Embryonic facial prominence (tissue), 1 donor: ENCODE data around the gene UCKL1.

ENCODE experiments used
- DNase-seq: peaks from one replicate; pipeline ENCODE4 v3.0.0-alpha.2; 2016; ENCODE audit errors: extremely low spot score

UCKL1 gene

DNA sequence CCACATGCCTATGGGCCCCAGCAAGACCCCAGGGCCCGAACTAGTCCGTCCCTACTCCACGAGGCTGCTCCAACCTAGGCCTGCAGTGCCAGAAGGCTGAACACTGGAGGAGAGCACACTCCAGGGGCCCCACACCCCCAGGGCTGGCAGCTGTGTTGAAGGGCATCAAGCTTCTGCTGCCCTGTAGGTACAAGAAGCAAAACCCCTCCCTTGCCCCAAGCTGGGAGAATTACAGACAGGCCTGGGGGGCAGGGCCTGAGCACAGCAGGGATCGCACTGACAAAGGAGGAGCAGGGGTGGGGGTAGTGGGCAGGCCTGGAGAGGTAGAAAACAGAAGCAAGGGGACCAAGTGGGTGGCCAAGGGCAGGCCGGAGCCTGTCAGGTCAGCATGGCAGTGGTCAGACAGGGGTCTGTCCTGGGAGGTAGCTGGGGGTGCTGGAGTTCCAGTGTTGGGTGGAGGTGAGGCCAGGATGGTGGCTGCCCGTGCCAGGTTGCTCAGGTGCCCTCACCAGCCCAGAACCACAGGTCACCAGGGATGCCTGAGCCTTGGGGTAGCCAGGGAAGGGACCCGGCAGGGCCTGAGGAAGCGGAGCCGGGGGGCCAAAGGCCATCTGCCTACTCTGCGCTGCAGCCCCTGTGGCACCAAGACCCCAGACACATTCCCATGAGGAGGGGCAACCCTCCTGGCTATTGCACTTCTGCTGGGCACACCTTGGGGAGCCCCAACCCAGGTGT lies 2.9 kb upstream of the UCKL1 start:
- no peak for DNase-seq

DNA sequence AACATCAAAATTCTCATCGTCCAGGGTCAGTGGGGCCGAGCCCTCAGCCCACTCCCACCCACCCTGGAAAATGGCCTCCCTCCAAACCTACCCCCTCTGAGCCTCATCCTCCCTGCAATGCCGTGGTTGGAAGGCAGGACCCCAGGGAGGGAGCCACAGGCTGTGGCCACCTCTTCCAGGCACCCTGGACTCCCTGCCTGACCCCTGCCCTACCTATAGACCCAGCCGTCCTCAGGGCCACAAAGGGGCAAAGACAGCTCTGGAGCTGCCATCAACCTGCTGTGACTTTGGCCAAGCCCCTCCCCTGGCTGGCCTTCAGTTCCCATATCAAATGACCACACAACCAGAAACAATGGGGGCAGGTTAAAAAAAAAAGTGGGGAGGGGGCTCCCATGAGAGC lies 2.3 kb upstream of the UCKL1 start:
- no peak for DNase-seq

DNA sequence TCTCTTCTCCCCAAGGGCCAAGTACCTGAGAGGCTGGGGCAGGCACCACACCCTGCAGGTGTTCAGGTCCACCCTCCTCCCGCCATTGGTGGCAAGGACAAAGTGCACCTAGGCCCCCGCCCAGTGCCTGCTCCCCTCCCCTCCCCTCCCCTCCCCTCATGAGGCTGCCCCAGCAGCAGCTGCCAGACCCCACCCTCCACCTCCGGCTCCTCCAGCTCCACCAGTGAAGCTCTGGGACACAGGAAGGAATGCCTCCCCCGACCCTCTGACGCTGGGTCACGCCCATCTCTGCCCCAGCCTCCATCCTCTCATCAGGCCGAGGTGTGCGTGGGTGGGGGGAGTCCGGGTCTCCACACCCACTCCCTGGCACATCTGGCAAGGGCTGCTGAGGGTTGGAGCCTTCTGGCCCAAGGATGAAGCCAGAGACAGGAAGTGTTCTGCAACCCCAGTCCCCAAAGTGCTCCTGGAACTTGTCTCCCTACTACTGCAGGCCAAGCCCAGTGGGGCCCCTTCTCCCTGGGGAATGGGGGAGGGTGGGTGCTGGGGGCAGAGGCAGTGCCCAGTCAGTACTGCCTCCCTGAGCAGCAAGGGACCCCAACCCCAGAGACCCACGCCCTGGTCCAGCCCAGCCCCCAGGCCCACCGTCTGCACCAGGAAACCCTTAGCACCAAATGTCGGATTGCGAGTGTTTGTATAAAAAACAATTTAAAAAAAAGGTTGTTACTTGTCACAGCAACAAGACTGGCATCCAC lies 1.6 kb upstream of the UCKL1 start:
- no peak for DNase-seq

DNA sequence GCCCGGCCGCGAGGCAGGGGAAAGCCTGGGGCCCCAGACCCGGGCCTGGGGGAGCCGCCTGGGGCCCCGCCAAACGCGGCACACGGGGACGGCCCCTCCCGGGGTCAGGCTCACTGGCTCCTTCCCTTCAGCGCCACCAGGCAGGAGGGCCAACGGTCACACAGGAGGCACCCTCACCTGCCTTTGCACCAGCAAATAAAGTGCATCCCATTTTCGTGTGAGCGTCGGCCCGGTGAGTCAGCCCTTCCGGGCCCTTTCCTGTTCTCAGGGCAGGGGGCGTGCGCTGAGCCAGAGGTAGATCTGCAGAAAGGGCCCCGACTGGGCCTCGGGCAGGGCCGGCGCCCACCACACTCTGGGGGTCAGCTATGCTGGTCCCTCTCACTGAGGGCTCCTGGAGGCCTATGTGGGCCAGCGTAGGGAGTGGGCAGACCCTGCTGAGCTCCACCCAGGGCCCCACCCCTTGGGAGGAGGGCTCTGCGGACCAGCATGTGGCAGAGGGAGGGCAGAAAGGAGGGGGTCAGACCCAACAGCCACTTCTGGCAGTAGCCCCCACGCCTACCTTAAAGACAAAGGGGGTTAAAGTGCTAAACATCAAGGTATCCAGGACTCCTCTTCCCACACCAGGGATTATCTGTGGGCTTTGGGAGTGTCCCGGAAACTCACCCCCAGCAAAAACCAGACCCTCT lies 931 bp upstream of the UCKL1 start:
- DNase-seq: no peak

DNA sequence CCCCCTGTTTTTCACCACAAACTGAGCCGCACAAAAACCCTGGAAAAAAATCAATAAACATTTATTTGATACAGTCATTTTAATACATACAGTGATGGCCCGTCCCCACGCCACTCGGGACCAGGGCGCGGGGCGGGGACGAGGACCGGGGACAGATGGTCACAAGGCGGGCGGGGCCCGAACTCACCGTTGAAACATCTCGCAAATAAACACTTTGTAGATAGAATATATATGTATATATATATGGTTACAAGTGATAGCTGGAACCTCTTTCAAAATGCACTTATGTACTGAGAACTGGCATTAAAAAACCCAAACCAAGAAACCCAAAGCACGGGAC lies 418 bp upstream of the UCKL1 start:
- DNase-seq: no peak

DNA sequence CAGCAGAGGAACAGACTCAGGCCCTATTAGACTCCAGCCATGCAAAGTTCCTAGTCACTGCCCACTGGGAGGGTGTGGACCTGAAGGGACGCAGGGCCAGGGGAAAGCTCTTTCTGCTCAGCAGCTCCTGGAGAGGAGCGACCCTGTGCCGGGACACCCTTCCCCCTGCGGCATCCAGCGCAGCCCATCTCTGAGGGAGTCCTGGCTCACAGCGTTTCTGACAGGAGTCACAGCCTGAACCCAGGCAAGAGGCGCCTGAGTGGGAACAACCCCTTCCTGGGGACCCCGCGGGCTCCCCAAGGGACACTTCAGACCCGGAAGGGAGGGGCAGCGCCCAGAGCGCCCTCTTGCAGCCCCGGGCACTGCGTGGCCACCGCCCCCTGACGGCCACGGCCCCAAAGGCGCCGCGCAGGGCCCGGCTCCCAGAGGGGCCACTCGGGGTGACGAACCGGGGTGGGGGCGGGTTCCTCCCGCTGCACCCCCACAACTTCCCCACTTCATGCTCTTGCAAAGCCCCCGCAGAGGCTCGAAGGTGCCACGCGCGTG lies 862 bp downstream of the UCKL1 start:
- DNase-seq: no peak

DNA sequence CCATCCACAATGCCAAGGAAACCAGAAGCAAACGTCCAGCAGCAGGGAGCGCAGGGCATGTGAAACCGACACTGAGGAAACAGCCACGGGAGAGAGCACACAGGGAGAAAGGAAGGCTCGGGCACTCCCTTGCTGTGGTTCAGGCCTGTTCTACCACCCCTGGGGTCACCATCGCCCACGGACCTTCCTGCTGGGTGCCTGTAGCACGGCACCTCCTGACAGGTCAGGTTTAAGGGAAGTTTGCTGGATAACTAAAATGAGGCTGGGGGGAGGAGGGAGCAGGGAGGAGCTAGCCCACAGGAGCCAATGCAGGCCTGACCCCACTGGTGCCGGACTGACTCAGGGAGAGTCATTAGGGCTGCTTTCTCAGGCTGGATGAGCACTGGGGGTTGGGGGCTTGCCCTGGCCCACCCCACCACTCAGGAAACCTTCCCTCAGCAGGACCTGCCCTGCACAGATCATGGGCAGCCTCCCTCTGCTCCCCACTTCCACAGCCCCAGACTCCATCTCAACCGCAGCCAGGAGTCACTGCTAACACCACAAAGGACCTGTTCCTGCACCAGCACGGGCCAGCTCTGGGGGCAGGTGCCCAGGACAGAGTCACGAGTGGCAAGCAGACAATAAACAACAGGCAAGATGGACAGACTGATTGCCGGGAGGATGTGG lies 2.3 kb downstream of the UCKL1 start:
- DNase-seq: no peak

DNA sequence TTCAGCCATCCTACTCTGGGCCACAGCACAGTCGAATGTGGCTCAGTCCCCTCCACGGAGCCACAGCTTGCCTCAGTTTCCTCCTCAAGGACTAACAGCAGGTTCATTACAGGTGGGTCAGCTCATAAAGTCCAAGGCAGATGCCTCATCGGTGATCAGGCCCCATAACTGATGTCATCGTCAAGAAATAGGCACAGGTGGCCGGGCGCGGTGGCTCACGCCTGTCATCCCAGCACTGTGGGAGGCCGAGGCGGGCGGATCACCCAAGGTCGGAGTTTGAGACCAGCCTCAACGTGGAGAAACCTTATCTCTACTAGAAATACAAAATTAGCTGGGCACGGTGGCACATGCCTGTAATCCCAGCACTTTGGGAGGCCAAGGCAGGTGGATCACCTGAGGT lies 3.4 kb downstream of the UCKL1 start:
- DNase-seq: no peak

DNA sequence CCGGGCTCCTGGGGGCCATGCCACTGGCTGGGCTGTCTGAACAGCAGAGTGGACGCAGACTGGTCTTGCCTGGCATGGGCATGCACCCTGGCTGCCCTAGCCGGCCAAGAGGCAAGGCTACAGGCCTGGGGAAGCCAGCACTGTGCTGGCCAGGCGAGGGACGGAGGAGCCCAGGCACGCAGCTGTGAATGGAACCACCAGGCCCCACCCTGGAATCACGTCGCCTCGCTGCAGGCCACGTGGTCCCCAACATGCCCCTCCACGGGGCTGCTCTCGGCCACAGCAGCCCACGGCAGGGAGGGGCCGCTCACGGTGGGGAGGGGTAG lies 4.0 kb downstream of the UCKL1 start:
- no peak for DNase-seq

DNA sequence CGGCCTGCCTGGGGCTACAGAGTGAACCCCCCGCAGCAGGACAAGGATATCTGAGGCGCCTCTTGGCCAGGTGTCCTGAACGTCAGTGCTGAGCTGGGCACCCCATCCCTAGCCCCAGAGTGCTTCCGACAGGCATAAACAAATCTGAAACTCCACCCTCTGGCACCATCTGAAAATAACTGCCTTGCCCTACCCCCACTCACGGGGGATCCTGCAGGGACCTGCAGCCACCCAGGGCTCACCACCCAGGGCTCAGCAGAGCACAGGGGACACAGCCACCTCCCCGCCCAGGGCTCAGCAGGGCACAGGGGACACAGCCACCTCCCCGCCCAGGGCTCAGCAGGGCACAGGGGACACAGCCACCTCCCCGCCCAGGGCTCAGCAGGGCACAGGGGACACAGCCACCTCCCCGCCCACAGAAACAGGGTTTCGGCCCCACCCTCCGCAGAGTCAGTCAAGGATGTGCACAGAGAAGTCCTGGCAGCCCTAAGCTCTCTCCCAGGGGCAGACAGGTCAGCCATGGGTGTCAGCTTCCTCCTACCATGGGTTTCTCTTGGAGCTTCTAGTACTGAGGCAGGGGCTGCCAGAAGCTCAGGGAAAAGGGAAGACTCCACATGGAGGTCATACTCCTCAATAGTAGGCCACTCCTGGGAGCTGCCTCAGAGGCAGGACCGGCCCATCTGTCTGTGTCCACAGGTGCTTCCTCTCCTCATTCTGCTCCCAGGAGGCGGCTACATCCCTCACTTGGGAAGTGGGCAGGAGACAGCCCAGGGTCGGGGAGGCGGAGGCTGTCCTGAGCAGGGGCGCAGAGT lies 4.6 kb downstream of the UCKL1 start:
- no peak for DNase-seq

DNA sequence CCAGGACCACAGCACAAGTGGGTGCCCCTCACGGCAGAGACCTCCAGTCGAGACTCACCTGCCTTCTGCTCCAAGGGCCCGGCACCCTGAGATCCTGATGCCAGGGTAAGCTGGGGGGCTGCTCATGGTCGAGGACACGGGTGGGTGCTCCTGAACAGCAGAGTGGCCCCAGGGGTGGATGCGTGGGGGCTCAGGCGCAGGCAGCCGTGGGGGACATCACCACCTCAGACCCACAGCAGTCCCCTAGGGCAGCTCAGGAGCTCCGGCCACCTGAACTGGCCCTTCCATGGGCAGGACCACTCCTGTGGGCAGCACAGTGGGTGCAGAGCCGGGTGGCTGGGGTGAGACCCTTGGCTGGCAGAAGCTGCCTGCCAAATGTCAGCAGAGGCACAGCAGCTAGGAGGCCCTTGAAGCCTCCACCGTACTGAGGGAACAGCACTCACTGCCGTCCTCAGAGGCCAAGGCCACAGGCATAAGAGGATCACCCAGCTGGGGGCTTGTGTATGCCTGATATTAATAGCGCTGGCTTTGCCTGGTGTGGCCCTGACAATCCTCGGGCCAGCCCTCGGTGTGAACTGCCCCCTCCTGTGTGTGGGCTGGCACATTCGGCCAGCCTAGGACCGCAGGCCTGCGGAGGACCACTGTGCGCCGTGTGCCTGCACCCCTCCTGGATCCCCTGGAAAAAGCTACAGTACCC lies 5.4 kb downstream of the UCKL1 start:
- DNase-seq: no peak

DNA sequence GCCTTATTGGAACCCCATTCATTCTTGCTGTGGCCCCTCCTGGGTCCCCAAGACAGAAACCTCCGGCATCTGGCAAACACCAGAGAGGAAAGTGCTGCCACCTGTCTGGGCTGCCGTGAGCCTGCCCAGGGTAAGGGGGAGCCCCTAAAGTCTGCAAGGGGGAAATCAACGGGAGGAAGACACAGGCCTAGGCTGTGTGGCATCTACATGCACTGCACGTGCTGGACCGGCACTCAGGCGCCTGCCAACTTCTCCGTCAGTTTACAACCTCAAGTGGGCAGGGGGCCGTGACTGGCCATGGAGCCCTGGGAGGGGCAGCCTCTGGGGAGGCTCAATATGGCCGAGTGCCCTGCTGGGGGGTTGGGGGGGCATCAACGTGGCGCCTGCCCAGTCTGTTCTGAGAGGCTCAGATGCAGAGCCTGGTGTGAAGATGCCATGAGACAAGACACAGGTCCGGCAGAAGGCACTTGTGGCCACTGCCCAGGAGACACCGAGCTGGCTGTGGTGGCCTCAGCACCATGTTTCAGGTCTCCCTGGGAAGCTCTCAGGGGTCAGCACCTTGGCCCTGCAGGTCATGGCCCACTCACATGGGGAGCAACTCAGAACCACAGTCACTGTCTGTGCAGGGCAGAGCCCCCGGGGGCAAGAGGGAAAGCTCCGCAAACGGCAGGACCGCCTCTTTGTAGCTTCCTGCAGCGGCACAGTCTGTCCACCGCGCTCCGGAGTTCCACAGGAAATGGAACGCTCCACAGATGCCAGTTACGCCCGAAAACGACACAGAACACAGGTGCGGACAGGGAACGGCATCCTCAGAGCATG lies 8.4 kb downstream of the UCKL1 start:
- no peak for DNase-seq

DNA sequence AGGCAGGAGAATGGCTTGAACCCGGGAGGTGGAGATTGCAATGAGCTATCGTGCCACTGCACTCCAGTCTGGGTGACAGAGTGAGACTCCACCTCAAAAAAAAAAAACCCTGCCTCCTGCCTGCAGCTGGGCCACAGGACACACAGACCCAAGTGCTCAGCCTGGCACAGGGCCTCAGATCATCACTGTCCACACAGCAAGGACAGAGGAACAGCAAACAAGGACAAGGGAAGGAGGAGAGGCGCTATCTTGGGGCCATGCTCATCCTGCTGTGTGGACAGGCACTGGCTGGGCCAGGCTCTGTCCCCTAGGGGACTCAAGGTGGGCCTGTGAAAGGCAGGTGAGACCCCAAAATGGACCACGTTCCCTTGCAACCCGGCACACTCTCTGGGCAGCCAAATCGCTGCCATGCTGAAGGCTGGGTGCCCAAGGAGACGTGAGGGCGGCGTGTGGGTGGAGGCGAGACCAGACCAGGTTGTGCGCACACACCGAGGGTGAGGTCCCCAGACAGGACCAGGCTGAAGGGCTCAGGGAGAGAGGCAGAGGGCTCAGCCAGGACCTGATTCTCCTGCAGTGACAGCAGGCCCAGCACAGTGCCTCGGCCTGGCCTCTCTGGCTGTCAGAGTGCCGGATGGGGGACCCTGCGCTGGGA lies 9.1 kb downstream of the UCKL1 start:
- DNase-seq: no peak

DNA sequence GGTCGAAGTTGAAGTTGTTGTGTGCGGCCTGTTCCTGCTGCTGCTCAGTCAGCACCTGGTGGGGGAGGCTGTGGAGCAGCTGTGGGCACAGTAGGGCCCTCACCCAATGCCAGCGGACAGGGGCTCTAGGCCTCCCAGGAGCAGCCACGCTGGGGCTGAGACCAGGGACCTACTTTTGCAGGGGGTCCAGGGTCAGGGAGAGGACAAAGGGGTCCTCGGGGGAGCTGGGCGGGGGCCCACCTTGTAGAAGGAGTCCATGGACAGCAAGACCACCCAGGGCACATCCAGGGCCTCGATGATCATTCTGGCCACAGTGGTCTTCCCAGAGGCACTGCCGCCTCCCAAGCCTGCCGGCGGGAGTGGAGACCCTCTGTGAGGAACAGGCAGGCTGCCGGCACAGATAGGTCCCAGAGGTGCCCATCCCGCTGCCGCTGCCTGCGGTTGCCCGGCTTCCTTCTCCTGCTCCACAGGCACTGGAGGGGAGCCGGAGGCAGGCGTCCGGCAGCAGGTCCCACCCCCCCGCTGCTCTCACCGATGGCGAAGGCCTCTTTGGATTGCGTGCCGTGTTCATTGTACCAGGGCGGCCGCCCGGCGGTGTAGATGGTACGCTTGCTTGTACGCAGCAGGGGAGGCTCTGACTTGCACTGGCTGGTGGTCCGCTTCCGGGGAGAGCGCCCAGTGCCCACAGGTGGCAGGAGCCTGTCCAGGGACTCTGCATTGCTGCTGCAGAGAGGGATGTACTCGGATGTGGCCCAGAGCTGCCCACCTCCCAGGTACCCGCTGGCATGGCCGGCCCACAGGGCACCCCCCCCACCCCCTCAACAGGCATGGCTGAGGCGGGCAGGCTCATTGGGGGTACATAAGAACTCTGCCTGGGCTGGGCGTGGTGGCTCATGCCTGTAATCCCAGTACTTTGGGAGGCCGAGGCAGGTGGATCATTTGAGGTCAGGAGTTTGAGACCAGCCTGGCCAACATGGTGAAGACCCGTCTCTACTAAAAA lies 10.0 kb downstream of the UCKL1 start:
- DNase-seq: no peak

DNA sequence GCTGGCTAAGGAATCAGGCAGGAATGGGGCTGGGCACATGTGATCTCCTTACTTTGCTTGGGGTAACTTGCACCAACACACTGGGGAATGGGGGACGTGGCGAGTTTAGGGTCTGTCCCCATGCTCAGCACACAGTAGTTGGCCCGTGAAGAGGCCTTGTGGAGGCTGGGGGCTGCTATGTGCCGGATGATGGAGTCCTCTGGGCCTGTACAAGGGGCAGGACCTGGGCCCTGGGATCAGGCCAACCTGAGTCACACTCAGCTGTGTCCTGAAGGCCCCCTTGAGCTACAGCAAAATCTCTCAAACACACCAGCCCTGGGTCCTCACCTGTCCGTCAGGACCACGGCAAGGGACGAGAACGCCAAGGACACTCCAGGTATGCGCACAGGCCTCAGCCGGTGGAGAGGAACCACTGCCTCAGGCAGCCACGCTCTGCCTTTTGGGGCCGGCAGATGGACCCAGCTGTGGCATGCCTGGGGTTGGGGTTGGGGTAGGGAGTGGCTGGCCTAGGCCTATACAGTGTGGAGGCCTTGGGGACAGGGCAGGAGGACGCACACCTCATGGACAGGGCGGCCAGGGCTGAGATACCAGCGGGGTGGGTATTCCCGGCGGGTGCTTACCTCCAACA lies 11.1 kb downstream of the UCKL1 start:
- DNase-seq: no peak

DNA sequence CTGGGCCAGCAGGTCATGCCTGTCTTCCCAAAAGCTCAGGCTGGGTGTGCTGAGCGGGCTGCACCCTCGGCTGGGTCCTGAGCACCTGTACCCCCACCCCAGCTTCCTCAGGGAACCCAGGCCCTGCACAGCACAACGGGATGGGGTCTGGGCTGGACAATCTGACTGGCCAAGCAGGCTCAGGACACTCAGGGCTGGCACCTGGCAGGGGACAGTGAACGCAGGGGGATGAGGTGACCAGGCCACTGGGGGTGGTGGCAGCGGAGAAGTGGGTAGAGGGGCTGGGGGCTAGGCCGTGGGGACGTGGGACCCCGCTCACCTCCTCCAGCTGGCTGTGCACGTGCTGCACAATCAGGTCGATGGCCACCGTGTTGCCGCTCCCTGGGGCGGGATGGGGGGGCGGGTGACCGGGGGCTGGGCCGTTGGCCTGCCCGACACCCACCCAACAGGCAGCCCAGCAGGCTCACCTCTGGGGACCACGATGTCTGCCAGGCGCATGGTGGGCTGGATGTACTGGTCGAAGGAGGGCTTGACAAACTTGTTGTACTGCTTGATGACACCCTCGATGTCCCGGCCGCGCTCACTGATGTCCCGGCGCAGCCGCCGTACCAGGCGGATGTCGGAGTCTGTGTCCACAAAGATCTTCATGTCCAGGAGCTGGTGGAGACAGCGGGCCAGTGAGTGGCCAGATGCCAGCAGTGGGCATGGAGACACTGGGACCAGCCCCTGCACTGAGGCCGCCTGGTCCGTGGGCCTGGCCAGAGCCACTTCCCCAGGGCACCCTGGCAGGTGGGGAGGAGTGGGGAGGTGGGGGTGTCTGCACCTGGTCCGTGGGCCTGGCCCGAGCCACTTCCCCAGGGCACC lies 11.9 kb downstream of the UCKL1 start:
- no peak for DNase-seq

DNA sequence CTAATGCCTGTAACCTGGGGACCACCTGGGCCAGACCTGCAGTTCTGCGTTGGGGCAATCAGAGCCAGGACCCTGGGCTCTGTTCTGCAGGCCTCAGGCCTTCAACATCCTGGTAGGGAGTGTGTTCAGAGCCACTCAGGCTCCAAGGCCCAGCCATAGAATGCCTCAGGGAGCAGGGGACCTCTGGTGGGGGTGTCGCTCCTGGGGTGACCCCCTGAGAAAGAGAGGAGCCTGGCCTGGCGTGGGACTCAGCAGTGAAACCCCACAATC lies 12.5 kb downstream of the UCKL1 start:
- DNase-seq: no peak
